IMR-90 (cell line): Measurements from ENCODE around the gene SLC35B2.

ENCODE experiments used
- MAFK ChIP-seq: IDR thresholded peaks from 2 replicates; pipeline ENCODE4 v1.6.1; 2012; ENCODE audit warnings: low read depth, low read length, improper control_type of control experiment
- POLR2A ChIP-seq: IDR thresholded peaks from 2 replicates; pipeline ENCODE4 v1.6.1; 2012; ENCODE audit warnings: mild to moderate bottlenecking, low read depth, low read length
- RFX5 ChIP-seq: IDR thresholded peaks from 2 replicates; pipeline ENCODE4 v1.8.0; 2012; ENCODE audit warnings: low read depth, mild to moderate bottlenecking, low read length, moderate library complexity
- TF ChIP-seq, protein P1 (sequence below): conservative IDR thresholded peaks from 2 replicates; pipeline ENCODE4 v1.5.1; 2012; ENCODE audit warnings: mild to moderate bottlenecking, low read depth, low read length, improper control_type of control experiment
- TF ChIP-seq, protein P2 (sequence below): fragments of 150-350 bp; IDR thresholded peaks from 2 replicates; pipeline ENCODE4 v1.6.1; 2017; ENCODE audit warnings: mild to moderate bottlenecking, antibody characterized with exemption, low read length, low read depth

- TF ChIP-seq, protein P1, sequence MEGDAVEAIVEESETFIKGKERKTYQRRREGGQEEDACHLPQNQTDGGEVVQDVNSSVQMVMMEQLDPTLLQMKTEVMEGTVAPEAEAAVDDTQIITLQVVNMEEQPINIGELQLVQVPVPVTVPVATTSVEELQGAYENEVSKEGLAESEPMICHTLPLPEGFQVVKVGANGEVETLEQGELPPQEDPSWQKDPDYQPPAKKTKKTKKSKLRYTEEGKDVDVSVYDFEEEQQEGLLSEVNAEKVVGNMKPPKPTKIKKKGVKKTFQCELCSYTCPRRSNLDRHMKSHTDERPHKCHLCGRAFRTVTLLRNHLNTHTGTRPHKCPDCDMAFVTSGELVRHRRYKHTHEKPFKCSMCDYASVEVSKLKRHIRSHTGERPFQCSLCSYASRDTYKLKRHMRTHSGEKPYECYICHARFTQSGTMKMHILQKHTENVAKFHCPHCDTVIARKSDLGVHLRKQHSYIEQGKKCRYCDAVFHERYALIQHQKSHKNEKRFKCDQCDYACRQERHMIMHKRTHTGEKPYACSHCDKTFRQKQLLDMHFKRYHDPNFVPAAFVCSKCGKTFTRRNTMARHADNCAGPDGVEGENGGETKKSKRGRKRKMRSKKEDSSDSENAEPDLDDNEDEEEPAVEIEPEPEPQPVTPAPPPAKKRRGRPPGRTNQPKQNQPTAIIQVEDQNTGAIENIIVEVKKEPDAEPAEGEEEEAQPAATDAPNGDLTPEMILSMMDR, result no peak
- TF ChIP-seq POLR2A (no peak), MAFK (no peak), RFX5 (no peak)
- TF ChIP-seq, protein P2, sequence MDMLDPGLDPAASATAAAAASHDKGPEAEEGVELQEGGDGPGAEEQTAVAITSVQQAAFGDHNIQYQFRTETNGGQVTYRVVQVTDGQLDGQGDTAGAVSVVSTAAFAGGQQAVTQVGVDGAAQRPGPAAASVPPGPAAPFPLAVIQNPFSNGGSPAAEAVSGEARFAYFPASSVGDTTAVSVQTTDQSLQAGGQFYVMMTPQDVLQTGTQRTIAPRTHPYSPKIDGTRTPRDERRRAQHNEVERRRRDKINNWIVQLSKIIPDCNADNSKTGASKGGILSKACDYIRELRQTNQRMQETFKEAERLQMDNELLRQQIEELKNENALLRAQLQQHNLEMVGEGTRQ, result no peak
These were observed 30.1 kb downstream of the SLC35B2 start for GRCh38 chr6:44227148-44227793.
